ENCODE data around the gene TMEM130.

DNA sequence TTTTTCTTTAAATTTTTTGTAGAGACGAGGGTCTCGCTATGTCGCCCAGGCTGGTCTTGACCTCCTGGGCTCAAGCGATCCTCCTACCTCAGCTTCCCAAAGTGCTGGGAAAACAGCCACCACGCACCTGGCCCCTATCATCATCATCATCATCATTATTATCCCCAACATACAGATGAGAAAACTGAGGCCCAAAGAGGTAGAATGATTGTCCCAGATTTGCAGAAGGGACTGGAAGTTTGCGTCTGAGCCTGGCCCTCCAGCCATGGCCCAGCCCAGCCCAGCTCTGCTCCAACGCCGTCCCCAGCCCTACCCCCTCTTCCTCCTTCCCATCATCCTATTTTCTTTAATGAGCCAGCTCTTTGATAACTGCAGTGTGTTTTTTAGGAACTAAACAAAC lies 34.9 kb downstream of the TMEM130 start:
- TF ChIP-seq, protein P1, sequence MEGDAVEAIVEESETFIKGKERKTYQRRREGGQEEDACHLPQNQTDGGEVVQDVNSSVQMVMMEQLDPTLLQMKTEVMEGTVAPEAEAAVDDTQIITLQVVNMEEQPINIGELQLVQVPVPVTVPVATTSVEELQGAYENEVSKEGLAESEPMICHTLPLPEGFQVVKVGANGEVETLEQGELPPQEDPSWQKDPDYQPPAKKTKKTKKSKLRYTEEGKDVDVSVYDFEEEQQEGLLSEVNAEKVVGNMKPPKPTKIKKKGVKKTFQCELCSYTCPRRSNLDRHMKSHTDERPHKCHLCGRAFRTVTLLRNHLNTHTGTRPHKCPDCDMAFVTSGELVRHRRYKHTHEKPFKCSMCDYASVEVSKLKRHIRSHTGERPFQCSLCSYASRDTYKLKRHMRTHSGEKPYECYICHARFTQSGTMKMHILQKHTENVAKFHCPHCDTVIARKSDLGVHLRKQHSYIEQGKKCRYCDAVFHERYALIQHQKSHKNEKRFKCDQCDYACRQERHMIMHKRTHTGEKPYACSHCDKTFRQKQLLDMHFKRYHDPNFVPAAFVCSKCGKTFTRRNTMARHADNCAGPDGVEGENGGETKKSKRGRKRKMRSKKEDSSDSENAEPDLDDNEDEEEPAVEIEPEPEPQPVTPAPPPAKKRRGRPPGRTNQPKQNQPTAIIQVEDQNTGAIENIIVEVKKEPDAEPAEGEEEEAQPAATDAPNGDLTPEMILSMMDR (IDR thresholded peaks at IDR 0.05; ENCODE audit: low read length), result no peak
- TF ChIP-seq EZH2phosphoT487 (IDR thresholded peaks at IDR 0.05; ENCODE audit: low read length) (no peak), EZH2 (optimal IDR thresholded peaks at IDR 0.05; ENCODE audit: low read depth, low read length) (no peak)

Measured in MM.1S (cell line).